ENCODE data around the gene KAT6B.

KAT6B gene

DNA sequence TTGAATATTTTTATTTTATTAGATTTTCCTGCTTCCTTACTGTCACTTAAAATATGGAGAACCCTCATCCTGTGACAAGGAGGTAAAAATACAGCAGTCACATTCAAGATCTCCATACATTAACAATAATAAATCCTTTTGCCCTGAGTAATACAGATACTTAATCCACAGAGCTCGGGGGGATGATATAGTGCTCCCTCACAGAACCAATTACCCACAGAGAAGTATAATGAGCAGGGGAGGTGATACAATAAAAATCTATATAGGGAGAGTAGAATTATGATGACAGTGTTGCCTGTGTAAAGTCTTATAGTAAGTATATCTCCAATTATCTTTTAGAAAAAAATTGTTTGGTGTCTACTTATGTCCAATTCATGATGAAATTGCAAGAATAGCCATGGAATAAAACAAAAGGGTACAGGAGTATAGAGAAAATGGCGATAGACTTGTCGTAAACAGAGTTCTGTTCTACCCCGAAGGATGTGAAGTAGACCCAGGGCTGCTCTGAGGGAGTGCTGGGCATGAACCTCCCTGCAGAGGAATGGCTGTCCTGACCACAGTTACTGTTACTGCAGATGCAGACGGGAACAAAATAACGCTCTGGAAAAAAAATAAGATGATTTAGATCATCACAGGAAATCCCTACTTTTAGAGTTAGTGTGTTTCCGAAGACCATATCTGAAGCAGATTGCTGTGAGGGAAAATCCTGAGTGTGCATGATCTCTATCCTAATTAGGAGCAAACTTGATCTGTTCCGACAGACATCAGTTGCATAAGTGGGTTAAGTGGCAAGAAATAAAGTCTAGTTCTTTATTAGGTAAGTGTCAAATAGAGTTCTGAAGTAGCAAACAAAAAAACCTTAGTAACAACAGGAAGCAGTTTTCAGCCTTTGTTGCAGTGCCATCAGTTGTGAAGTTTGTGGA is 123.7 kb downstream of the KAT6B start:
- DNase-seq (ENCODE audit: low read depth, low spot score) = no peak

DNA sequence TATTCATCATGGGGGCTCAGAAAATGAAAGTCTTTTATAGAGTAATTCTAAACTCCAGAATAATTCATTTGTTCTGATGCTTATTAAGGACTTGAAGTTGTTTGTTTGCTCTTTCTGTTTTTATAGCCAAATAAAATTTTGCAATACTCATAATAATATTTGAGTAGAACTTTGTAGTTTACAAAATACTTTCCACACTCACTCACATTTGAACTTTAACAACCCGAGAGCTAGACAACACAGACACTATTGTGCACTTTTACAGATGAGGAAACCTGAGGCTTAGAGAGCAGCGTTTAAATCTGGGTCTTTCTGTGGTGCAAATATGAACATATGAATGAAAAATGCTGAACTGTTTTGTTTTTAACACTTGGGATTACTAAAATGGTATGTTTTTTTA is 126.8 kb downstream of the KAT6B start:
- no peak for DNase-seq (ENCODE audit: low read depth, low spot score)

DNA sequence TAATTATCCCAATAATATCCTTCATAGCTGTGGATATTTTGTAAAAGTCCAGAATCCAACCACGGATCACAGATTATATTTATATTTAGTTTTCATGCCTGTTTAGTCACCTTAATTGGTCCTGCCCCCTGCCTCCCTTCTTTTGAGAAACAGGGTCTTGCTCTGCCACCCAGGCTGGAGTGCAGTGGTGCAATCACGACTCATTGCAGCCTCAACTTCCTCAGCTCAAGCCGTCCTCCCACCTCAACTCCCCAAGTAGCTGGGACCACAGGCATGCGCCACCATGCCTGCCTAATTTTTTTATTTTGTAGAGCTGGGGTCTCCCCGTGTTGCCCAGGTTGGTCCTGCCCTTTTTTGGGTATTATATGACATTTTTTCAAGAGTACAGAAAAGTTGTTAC is 129.4 kb downstream of the KAT6B start:
- DNase-seq (ENCODE audit: low read depth, low spot score) = no peak

DNA sequence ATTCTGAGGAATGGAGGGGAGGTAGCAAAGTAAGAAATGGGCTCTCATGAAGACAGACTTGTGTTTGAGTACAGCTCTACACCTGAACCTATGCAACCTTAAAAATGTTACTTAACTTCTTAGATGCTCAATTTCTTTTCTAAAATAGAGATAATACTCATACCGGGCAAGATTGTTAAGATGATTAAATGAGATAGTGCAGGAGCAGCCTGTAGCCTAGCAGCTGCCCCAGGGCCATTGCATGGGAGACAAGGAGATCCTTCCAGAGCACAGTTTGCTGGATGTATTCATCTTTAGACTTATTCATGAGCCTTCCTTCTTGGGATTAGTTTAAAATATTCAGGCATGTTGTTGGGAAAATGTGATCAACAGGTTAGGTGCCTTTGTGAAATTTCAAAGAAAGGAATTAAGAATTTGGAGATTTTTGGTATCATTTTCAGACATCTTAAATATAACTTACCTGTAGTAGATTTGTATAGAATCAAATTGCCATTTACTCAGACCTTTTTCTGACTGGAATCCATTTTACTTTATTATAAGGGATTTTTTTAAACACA is 130.2 kb downstream of the KAT6B start:
- no peak for DNase-seq (ENCODE audit: low read depth, low spot score)

DNA sequence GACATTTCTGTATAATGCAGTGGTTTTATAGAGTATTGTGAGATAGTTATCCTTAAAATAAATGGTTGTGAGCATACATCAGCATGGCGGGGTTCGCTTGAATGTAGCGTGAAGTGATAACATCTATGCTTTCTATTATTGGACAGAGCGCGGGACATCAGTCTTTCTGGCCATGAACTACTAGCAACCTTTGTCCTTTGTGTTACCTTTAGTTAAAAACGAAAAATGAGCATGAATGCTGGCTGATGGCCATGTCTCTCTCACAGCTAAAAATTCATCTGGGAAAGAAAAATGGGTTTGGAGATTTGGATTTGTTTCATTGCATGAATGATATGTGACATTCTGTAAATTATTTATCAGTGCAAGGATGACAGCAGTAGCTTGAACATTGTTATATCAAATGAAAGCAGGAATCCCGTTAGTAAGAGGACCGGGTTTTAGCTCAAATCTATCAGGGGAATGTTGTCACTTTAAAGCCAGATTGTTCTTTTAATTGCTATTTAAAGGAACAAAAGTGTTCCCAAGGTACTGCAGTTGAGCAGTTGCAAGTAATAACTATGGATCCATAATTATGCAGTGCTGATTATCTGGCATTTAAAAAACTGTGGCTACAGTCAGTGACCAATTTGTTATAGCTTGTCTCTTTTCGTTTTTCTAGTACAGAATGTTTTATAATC is 131.0 kb downstream of the KAT6B start:
- no peak for DNase-seq (ENCODE audit: low read depth, low spot score)

DNA sequence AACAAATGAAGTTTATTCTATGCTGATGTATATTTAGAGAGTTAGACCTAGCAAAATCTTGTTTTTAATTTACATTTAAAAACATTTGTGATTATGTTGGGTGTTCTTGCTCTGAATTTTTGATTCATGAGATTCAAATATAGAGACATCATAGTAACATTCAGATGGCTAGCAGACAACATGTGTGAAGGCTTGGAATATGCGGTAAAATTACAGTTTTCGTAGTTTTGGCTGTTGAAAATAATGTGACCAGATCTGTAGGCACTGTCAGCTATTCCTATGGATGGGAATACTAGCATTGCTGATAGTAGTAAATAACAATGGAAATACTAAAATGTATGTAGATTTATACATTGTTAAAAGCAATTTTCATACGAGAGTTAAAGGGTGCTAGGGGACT is 131.9 kb downstream of the KAT6B start:
- DNase-seq (ENCODE audit: low read depth, low spot score) = no peak

DNA sequence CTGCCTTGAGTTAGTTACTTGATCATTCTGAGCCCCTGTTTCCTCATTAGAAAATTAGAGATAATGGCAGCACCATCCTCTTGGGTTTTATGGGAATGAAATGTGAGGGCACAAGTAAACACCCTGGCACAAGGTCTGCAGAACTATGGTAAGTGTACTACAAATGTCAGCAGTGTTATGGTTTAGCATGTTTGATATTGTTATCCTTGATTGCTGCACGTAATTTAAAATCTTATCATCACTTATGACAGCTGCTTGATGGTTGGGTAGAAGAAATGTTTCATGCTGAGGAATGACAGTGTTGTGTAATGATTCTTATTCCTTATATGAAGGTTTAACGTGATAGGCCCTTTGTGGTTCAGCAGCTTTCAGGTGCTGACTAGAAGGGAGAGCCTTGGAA is 134.3 kb downstream of the KAT6B start:
- DNase-seq (ENCODE audit: low read depth, low spot score) = no peak

DNA sequence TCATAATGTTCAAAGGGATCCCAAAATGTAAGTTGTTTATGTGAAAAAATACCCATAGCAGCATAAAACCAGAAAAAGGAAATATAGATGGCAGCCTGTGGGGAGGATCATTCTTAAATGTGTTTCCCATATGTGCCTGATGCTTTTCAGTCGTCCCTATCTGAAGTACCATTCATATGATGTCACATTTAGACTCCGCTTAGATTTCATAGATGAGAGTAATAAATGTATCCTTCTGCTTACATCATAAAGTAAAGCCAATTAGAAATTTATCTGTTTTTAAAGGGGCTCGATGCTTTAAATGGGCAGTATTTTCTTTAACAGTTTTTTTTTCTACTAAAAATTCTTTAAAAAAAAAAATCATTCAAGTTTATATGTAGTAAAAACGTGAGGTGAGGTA is 136.1 kb downstream of the KAT6B start:
- DNase-seq (ENCODE audit: low read depth, low spot score) = no peak

DNA sequence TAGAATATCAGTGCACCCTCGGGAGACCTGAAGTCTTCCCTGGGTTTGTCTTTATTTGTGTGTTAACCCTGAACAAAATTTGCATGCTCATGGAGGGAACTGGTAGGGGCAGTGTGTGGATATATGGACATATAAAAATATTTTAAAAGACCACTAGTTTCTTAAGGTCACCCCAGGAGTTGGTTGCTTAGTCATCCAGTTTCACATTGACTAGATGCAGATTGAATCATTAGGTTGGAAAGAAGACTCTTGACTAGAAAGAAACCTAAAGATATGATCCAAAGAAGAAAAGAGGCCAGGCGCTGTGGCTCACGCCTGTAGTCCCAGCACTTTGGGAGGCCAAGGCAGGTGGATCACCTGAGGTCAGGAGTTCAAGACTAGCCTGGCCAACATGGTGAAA is 137.1 kb downstream of the KAT6B start:
- no peak for DNase-seq (ENCODE audit: low read depth, low spot score)

DNA sequence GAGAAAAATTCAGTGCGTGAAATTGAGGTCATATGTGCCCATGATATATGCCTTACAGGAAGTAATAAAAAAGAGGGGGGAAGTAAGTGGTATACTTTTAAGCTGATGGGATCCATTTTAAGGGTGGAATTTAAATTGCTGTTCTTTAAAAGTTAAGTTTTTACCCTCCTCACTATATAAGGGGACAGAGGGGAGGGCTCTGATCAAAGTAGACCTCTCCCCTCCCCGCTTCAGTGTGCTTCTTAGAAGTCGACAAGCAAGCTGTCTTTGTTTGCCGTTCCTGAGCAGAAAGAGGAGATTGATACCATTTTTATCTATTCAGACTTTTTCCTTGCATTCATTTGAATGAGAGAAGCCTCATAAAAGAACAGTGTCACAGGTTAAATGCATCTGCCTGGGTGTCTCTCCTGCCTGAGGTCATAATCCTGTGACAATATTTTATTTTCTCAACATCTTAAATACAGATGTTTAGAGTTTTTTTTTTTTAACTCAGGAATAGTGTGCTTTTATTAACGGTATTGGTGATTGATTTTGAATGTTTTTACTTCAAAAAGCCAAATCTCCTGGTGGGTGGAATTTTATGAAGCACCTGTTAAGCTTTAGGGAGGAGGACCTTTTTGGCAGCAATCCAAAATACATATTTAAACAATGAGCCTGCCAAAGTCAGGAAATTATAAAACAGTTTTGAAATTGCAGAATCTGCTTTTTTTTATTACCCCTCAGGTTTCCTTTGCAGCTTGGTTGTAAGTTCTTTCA is 141.7 kb downstream of the KAT6B start:
- no peak for DNase-seq (ENCODE audit: low read depth, low spot score)

DNA sequence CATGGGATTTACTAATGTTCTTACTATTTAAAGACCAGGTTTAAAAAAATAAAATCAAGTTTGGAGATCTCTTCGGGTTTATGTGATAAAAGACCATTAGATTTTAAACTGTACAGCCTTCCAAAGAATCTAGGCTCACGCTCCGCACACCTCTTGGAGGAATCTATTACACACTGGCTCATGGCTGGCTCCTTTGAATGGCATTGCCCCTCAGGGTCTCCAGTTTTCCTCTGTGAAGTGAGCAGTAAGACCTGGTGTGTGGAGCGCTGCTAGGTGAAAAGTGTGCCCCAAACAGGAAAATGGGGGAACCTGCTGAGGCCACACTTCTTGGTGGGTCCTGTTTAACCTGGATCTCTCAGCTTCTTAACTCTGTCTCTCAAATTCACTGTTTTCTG is 142.3 kb downstream of the KAT6B start:
- DNase-seq (ENCODE audit: low read depth, low spot score) = no peak

DNA sequence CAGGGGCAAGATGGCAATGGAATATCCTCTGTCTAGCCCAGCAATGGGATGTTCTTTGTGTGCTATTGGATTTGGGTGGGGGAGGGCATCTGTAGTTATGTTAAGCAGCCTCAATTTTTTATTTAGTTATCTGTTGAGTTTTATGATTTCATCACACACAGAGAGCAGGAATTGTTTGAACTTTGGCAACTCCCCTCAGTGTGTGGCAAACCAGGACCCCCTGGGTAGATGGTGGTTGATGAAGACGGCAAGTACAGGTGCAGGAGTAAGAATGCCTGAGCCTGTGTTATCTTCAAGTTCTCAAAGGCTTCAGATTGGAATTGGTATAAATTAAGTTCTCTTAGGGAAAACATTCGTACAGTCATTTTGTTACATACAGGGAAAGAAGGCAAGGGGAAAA is 142.7 kb downstream of the KAT6B start:
- no peak for DNase-seq (ENCODE audit: low read depth, low spot score)

DNA sequence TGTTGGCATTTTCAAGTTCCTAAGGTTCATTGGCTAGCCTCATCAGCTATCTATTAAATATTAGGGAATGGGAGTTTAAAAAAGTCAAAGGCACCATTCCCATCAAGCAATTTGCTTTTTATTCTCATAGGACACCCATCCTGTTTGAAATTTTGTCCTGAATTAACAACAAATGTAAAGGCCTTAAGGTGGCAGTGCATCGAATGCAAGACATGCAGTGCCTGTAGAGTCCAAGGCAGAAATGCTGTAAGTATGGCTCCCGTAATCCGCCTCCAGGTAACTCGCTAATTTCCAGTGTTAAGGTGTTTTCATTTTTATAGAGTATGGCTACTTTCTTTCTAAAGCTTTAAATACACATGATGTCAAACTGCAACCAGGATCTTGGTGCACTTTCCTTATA is 143.1 kb downstream of the KAT6B start:
- DNase-seq (ENCODE audit: low read depth, low spot score) = no peak

DNA sequence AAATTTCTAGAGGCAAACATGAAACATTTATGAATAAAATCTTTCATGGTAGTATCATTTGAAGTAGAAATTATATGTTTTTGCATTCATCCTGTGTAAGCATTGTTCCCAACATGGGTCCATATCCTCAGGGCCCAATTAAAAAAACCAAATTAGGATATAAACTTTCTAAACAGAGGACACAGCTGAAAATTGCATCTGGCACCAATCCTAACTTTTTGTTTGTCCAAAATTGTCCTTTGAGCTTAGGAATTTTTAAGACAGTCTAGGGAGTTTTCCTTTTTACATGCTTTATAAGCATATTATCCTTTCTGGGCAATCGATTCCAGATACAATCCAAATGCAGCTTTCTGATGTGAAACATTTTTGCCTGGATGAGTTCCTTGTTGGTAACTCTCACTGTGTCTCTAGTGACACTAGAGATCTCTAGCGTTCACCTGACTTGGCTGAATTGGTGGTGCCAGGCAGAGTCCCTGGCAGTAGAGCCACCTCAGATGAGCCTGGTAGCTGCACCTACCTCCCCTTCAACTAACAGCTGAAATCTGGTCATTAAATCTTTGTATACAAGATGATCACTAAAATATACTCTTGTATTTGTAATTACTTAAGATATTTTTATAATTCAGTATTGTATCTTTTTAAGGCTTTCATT is 147.5 kb downstream of the KAT6B start:
- DNase-seq (ENCODE audit: low read depth, low spot score) = no peak

DNA sequence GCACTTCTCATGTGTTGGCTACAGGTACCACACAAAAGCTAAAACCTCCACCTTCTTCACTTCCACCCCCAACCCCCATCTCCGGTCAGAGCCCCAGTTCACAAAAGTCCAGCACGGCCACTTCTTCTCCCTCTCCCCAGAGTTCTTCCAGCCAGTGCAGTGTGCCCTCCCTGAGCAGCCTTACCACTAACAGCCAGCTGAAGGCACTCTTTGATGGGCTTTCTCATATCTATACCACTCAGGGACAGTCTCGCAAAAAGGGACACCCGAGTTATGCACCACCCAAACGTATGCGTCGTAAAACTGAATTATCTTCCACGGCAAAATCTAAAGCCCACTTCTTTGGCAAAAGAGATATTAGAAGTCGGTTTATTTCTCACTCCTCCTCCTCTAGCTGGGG is 149.4 kb downstream of the KAT6B start:
- no peak for DNase-seq (ENCODE audit: low read depth, low spot score)

DNA sequence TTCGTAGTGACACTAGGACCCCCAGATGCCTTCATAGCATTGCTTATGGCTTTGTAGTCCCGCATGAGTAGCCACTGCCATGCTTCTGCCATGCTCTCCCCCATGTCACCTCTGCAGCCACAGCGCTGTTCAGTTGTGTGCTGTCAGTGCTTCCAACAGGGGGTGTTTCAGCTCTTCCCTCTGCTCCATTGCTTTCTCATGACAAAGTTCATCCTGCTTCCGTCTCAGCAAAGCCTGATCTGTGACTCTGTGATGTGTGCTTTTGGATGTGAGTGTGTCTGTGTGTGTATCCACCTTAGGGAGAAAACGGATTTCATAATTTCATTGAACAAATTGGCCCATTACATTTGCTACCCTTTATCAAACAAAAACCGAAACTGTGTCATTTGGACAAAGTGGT is 150.2 kb downstream of the KAT6B start:
- DNase-seq (ENCODE audit: low read depth, low spot score) = no peak

DNA sequence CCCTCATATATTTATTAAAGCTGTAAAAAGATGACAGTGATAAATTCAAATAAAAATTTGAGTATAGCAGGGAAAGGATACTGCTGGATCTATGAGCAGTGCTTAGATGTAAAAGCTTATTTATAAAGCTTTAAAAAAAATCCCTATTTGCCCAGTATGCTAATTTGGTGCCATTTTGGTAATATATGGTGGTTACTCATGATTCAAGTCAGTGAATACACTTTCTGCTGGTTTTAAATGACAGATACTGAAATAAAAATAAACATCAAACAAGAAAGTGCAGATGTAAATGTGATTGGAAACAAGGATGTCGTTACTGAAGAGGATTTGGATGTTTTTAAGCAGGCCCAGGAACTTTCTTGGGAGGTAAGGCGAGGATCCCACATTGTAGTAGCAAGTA is 150.7 kb downstream of the KAT6B start:
- DNase-seq (ENCODE audit: low read depth, low spot score) = no peak

DNA sequence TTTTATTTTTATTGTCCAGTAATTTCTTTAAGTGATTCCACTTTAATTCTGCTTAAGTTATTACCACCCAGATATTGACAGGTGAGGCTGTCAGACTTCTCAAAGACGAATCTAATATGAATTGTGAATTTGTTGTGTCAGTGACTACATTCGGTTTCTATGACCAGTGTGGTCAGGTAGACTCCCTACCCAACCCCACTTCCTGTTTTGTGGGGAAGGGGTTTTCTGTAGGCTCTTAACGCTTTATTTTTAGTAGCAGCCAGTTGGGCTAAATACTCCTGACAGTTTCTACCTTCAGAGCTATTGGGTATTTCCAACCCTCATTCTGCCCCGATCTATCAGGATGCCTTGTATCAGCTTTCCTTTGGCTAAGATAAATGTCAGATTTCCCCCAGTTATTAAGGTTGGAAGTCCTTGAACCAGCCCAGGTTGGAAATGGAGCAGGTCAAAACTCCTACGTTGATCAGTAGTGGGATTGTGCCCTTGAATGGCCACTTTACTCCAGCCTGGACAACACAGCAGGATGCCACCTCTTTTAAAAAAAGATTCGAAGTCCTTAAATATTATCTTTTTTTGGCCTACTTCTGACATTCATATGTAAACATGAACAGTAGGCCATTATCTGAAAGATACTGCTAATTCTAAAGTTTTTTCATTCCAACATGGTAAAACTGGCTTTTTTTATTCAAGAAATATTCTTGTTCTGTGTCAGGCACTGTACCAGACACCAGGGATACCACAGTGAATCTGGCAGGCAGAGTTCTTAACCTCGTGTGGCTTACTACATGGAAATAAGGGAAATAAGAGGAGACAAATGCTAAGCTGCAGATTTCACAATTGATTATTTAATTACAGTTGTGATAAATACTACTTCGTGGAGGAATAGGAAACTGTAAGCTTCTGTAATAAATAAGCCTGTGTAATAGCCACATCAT is 151.8 kb downstream of the KAT6B start:
- DNase-seq (ENCODE audit: low read depth, low spot score) = no peak

DNA sequence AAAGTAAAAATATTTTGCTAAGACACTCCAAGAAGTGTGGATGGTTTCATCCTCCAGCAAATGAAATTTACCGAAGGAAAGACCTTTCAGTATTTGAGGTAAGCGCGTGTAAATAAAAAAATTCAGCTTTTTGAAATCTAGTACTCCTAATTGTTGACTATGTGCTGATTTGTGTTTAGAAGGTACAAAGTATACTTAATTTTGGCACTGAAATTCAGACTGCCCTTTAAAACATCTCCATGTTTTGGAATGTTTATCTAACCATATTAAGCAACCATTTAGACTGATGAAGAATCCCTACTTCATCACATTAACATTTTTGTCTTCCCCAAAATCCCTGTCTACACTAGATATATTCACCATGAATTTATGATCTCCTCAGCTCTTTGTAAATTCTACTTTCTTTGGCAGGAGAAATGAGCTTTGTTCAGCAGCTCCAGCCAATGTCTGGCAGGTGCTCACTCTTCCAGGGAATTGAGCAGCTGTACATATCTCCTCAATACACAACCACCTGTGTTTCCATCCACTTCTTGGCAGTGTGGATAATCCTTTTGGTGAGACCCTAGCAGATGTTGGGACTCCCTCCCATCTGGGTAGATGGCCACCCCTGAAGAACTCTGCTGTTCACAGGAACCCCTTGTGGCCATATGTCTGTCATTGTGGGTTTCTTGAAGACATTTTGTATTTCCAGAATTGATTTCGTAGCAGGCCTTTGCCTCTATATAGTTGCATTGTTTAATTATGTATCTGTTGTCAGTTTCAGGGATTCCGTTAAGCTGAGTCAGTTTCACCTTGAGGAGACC is 155.6 kb downstream of the KAT6B start:
- DNase-seq (ENCODE audit: low read depth, low spot score) = no peak

DNA sequence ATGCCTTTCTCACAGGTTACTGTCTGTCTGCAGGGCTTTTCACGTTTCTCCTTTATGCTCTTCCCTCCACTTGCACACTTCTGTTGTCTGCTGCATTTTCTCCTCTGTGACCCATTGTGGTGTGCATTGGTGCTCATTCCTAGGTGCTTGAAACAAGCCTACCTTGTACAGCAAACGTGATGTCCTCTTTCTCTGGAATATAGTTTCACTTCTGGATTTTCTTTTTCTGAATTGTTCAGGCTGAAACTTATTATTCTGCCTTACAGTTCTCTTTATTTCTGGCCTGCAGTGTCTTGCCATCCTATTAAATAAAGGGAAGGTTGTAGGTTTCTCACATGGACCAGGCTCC is 156.2 kb downstream of the KAT6B start:
- no peak for DNase-seq (ENCODE audit: low read depth, low spot score)

All from brain pericyte (primary cell).